IMR-90 (cell line): ENCODE measurements around the gene GPR132.

Source experiments
- CEBPB ChIP-seq: IDR thresholded peaks from 2 replicates; pipeline ENCODE4 v1.6.1; 2012; ENCODE audit warnings: low read depth, low read length, improper control_type of control experiment
- CTCF ChIP-seq: conservative IDR thresholded peaks from 2 replicates; pipeline ENCODE4 v1.5.1; 2012; ENCODE audit warnings: mild to moderate bottlenecking, low read depth, low read length, improper control_type of control experiment
- MAFK ChIP-seq: IDR thresholded peaks from 2 replicates; pipeline ENCODE4 v1.6.1; 2012; ENCODE audit warnings: low read depth, low read length, improper control_type of control experiment
- MAZ ChIP-seq: IDR thresholded peaks from 2 replicates; pipeline ENCODE4 v1.6.1; 2012; ENCODE audit warnings: low read depth, mild to moderate bottlenecking, low read length, improper control_type of control experiment, moderate library complexity, borderline replicate concordance
- MXI1 ChIP-seq: IDR thresholded peaks from 2 replicates; pipeline ENCODE4 v1.6.1; 2012; ENCODE audit warnings: low read depth, mild to moderate bottlenecking, low read length, moderate library complexity, borderline replicate concordance
- NFE2L2 ChIP-seq: fragments of 150-350 bp; IDR thresholded peaks from 2 replicates; pipeline ENCODE4 v1.6.1; 2016; ENCODE audit warnings: low read depth, mild to moderate bottlenecking, low read length
- POLR2A ChIP-seq: IDR thresholded peaks from 2 replicates; pipeline ENCODE4 v1.6.1; 2012; ENCODE audit warnings: mild to moderate bottlenecking, low read depth, low read length
- RAD21 ChIP-seq: IDR thresholded peaks from 2 replicates; pipeline ENCODE4 v1.6.1; 2012; ENCODE audit warnings: low read length, improper control_type of control experiment
- RCOR1 ChIP-seq: IDR thresholded peaks from 2 replicates; pipeline ENCODE4 v1.6.1; 2012; ENCODE audit warnings: mild to moderate bottlenecking, low read length, improper control_type of control experiment; ENCODE audit not compliant: insufficient replicate concordance
- USF2 ChIP-seq: fragments of 150-350 bp; IDR thresholded peaks from 2 replicates; pipeline ENCODE4 v1.6.1; 2017; ENCODE audit warnings: mild to moderate bottlenecking, antibody characterized with exemption, low read length, low read depth

GRCh38 chr14:105072381-105072861, 7.2 kb upstream of the GPR132 start:
- TF ChIP-seq CTCF, result no peak
- no peak for TF ChIP-seq MAFK
- no peak for TF ChIP-seq POLR2A
- no peak for TF ChIP-seq USF2
- TF ChIP-seq MXI1, result no peak
- TF ChIP-seq MAZ, result no peak
- TF ChIP-seq CEBPB, result no peak
- no peak for TF ChIP-seq RAD21
- no peak for TF ChIP-seq NFE2L2
- no peak for TF ChIP-seq RCOR1
